Occipital lobe (tissue), 2 donors: ENCODE results near the gene PDE6D. TPM values are rescaled to one million over a fixed set of nuclear protein-coding genes. Genes with fewer than 3 reads are reported as not detected.

Experiments used
- DNase-seq: peaks from one replicate; lab custom pipeline; 2025; lab: John Stamatoyannopoulos, UW
- total RNA-seq: library from RNA; depleted of rRNA; stranded (reverse); fragments of >200 nt; gene quantifications from one replicate; pipeline ENCODE4 v1.2.3, GENCODE V29; 2014

PDE6D gene
- 25.4 TPM for total RNA-seq

GRCh38 chr2:231780909-231781797, at the start of gene PDE6D:
Gene PDE6D (minus strand): TSS chr2:231781282. CDS start chr2:231781114, 168 bp downstream.
- DNase-seq, result peak; percentile 97

DNA sequence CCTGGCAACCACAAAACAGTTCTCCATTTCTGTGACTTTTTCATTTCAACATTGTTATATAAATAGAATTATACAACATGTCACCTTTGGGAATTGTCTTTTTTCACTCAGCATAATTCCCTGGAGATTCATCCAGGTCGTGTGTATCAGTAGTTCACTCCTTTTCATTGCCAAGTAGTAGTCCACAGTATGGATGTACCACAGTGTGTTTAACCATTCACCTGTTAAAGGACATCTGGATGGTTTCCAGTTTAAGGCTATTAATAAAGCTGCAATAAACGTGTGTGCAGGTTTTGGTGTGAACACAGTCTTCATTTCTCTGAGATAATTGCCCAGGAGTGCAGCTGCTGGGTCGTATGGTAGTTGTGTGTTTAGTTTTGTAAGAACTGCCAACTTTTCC, 40.8 kb upstream of the PDE6D start:
- DNase-seq, result no peak

GRCh38 chr2:231820786-231821303, 39.8 kb upstream of the PDE6D start:
- no peak for DNase-seq

DNA sequence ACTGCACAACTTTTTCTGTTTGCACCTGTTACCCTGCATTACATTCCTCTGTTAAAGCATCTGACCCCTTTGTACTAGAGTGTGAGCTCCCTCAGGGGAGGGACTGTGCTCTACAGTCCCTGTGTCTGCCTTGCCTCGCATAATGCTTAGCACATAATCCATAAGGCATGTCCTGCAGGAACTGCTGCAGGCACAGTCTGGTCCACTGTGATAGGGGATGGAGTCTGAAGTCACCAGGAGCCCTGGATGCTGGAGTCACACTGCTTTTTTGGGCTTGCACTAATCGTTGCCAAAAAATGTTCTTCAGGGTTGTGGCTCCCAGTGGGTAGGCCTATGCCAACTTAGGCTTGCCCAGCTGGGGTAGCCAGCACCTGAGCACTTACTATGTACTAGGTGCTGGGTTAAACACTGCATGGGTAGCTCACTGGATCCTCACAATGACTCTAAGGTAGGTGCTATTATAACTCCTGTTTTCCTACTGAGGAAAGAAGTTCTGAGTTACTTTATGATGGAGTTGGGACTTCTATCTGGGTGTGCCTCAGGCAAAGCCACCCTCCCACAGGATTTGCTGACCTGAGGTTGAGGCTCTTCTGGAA, 38.5 kb upstream of the PDE6D start:
- DNase-seq, result no peak

GRCh38 chr2:231816327-231817026, 35.4 kb upstream of the PDE6D start:
- no peak for DNase-seq

DNA sequence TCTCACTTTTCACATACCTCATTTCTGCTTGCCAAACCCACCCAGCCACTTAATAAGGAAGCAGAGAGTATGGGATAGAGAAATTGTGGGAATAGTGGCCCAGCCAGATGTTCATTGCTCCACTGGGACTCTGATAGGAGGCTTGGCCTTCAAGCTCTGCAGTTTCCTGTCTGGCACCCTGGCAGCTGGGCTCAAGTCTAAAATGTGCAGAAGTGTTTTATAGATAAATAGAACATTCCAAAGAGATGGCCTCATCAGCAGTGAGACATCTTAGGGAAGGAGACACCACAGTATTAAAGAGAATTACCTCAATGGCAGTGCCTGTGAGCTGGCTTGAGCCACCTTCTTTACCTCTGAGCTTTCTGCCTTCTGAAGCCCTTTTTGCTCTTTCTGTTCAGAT, 29.8 kb upstream of the PDE6D start:
- DNase-seq, result no peak

DNA sequence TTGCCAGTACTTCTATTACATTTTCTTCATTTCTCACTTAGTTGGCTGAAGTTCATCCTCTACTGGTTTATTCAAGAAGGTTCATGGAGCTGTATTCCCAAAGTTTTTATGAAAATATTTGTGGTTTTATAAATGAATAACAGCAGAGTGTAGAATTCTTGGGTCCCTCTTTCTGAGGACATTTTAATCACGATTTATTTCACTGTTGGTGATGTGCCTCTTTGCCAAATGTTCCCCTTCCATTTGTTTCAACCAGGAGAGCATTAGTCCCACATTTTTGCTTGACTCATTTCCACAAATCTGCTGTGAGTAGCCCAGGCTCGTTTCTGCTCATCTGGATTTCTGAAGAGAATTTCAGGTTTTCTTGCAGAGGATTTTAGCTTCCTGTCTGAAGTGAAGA, 25.9 kb upstream of the PDE6D start:
- no peak for DNase-seq

GRCh38 chr2:231803501-231804138, 22.5 kb upstream of the PDE6D start:
- DNase-seq, result no peak

DNA sequence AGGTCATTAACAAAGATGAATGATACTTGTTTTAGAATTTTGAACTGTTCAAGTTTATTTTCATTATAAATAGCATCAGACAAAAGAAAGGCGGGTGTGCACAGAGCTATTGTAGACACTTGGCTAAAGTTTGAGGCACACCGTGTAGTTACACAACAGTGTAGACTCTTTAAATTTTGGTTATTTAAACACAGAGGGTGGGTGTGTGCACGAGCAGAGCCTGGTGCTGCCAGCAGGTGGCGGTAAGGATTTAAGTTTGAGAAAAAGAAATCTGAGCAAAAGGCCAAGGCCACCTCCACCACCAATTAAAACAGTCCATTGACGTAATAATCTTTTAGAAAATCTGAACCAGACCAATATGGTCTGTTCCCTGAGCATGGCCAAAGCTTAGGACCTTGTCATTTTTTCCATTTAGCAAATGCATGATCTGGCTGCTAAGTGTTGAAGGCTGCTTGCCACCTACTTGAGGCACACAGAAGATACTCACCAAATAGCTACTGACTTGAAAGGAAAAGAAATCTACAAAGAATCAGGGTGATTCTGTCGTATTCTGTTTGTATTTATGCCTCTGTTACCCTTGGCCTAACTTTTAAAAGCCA, 19.5 kb upstream of the PDE6D start:
- DNase-seq, result no peak

GRCh38 chr2:231795525-231796327, 14.6 kb upstream of the PDE6D start:
- DNase-seq, result no peak

GRCh38 chr2:231794383-231794782, 13.3 kb upstream of the PDE6D start:
- no peak for DNase-seq

GRCh38 chr2:231791107-231791506, 10.0 kb upstream of the PDE6D start:
- DNase-seq, result no peak

- no peak for DNase-seq
Observed at GRCh38 chr2:231786917-231787292, 5.8 kb upstream of the PDE6D start.

- peak; percentile 74 for DNase-seq
Observed at GRCh38 chr2:231786177-231786916, 5.3 kb upstream of the PDE6D start, which contains the start of gene COPS7B. Gene COPS7B (plus strand): TSS chr2:231786445. CDS start chr2:231788571, 2,126 bp downstream.

DNA sequence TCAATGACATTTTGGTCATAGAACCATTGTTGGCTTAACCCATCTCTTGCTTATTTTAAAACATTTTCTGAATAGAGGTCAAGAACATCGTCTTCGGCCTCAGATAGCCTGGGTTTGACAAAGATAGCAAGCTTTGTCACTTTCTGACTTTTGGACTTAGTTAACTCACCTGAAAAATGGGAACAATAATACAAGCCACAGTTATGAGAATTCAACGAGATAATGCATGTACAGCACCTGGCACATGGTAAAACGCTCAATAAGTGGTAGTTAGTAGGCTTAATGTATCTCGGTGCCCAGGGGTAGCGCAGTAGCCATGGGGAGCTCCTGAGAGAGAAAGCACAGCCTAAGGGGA, 4.7 kb upstream of the PDE6D start:
- DNase-seq, result no peak

DNA sequence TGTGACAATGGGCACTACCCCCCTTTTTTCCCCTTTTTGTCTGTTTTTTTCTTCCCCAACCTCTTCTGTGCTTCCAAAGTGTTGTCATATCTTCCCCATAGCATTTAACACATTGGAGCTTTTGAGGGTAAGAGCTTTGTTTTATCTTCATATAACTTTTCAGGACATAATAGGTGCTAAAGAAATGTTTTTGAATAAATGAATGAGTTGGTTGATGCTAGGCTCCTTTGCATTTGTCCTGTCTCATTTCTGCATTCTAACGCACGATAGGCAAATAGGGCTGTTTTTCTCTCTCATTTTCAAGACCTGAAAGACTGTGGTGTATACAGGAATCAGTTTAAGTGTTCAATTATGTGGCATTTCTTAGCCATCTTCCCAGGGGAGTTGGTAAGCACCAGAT, 4.3 kb upstream of the PDE6D start:
- no peak for DNase-seq

GRCh38 chr2:231781798-231782726, 980 bp upstream of the PDE6D start:
- DNase-seq, result peak; percentile 28

DNA sequence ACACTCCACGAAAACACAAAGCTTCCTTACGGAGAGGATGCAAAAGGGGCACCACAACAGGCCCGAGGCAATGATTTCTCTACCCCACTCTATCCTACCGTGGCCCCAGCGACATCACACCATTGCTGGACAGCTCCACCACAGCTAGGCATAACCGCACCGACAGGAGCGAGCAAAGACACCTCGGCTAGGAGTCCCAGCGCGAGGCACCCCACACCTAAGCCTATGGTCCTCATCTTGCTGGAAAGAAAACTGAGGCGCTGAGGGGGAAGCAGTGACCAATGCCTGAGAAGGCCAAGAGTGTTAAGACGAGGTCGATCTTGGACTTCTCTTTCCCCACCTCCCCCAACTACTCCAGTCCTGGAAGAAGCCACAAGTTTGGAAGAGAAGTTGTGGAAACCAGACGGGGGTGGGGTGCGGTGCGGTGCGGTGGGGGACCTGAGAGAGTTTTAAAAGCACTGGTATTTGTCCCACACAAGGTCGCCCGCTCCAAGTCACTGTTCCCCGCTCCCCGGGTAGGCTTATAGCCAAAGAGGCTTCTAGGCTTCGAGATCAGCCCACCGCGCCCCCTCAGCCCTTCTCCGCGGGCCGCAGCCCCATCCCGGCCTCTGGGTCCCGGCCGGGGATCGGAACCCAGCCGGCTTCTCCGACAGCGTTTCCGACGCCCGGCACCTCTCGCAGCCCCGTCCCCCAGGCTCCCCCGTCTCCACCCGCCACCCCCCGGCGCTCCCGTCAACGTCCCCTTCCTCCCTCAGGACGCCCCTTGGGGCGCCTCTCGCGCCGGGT, 766 bp downstream of the PDE6D start:
- DNase-seq, result no peak
